Activated CD4-positive, CD25-positive, alpha-beta regulatory T cell treated with anti-CD3 and anti-CD28 coated beads, Interleukin-2, amount 50 U/mL, for 16 hours (primary cell): ENCODE results near the gene TEX13C.
"Not testable (repeated sequence)": the region's sequence is repeated elsewhere in the genome, so short reads cannot be mapped to it uniquely, and the experiment has no call there.

Experiments used
- DNase-seq: peaks from one replicate; pipeline ENCODE4 v3.0.0-alpha.2; 2020; ENCODE audit warnings: low read depth, low spot score

TEX13C gene

DNA sequence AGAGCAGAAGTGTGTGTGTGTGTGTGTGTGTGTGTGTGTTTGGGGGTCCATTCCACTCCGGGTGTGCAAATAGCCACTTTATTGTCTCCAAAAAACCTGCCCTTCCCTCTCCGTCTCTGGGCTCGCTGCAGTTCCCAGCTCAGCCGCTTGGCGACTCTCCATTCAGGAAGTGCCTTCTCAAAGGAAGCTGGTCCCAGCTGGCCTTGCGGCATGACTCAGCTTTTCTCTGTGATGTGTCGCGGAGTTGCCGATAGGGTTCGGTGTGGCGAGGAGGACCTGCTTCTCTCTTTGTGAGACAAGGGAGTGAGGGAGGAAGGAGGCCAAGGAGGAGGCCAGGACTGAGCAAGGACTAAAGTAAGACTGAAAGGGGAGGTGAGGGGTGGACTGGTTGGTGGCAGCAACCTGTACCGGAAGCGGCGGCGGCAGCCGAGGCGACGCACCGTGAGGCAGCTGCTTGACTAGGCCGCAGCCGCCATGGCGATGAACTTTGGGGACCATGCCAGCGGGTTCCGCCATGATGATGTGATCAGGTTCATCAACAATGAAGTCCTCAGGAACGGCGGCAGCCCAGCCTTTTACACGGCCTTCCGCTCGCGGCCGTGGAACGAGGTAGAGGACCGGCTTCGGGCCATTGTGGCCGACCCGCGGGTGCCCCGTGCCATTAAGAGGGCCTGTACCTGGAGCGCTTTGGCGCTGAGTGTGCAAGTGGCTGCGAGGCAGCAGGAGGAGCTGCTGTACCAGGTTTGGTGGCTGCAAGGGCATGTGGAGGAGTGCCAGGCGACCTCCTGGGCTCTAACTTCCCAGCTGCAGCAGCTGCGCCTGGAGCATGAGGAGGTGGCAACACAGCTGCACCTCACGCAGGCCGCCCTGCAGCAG, at the start of gene TEX13C:
Gene TEX13C (plus strand): TSS at position 226 of the 876 bp plus-strand sequence. CDS start 249 bp downstream, at position 475.
- DNase-seq, result no peak

GRCh38 chrX:125287282-125287681, 32.4 kb upstream of the TEX13C start:
- no peak for DNase-seq

- DNase-seq, result no peak
These were observed 31.3 kb upstream of the TEX13C start for GRCh38 chrX:125288343-125288742.

DNA sequence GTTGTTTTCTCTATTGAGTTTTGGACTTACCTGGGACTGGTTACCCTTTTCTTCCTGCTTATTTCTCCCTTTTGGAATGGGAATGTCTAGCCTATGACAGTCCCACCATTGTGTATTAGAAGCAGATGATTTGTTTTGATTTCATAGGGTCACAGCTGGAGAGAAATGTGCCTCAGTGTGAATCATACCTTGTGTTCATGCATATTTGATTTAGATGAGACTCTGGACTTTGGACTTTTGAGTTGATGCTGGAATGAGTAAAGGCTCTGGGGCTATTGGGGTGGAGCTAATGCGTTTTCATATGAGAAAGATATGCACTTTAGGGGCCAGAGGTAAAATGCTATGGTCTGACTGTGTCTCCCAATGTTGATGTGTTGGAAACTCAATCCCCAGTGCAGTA, 30.5 kb upstream of the TEX13C start:
- DNase-seq, result no peak

DNA sequence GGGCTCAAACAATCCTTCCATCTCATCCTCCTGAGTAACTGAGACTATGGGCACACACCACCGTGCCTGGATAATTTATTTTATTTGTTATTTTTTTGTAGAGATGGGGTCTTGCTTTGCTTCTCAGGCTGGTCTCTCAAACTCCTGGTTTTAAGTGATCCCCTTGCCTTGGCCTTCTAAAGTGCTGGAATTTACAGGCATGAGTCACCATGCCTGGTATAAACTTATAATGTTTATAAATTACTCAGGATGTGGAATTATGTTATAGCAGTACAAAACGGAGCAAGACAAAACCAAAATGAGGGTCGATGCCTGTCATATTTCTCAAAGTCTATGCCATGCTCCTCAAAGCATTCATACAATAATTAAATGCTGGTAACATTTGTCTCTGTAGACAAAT, 29.8 kb upstream of the TEX13C start:
- DNase-seq, result no peak

GRCh38 chrX:125291124-125291523, 28.5 kb upstream of the TEX13C start:
- no peak for DNase-seq

DNA sequence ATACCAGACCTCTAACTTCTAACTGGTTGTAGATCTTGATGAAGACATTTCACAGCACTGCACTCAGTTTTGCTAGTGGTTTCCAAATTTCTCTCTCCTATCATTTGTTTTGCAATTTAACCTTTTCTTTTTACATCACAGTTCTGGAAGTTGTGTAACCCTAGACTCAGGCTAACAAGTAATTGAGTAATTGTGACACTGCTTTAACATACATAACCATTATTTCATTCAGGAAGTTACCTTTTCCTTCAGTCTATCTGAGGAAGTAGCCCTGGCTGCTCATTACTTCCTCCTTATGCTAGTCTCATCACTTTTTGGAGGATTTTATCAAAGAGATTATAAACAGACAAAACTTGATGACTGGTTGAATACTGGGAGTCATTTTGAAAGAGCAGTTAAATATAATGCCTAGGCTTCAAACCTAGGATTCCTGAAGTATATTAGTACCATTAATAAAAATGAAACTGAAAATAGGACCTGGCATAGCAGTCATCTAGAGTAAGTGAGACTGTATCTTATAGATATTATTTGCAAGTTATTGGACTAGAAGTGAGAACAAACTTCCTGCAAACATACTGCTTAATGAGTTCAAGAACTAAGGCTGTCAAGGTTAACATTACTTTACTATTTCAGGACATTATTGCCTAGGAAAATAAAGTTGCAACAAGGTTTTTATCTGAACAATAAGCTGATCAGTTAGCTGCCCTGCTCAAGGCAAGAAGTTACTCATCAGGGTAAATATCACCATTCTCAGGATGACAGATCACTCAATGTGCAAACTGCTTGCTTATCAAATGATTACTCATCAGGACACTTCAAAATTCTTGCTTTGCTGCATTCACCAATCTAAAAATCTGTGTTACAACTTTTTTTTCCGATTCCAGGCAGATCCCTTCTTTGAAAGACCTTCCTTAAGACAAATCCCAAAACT, 25.6 kb upstream of the TEX13C start:
- DNase-seq, result no peak

DNA sequence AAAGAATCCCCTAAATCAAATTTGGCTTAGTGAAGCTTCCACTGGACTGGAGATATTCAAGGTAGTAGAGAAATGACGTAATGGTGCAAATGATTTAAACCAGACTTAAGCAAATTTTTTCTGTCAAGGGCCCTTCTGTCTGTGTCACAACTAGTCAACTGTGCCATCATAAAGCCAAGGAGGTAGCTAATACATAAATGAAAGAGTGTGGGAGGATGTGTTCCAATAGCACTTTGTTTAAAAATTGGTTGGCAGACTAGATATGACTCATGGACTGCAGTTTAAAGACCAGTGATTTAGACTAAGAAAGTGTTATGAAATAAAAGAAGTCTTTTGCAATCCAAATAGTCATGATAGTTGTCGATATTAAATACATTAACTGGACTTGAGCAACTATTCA, 24.3 kb upstream of the TEX13C start:
- no peak for DNase-seq

DNA sequence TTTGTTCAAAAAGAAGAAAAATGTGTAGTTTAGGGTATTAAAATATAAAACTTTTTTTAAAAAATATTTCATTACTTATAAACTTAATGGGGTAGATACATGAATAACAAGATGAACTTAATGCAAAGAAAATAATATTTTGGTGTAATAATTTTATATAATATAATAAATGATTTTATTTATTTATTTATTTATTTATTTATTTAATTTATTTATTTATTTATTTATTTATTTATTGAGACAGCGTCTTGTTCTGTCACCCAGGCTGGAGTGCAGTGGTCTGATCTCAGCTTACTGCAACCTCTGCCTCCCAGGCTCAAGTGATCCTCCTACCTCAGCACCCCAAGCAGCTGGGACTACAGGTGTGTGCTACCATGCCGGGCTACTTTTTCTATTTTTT, 20.8 kb upstream of the TEX13C start:
- no peak for DNase-seq

DNA sequence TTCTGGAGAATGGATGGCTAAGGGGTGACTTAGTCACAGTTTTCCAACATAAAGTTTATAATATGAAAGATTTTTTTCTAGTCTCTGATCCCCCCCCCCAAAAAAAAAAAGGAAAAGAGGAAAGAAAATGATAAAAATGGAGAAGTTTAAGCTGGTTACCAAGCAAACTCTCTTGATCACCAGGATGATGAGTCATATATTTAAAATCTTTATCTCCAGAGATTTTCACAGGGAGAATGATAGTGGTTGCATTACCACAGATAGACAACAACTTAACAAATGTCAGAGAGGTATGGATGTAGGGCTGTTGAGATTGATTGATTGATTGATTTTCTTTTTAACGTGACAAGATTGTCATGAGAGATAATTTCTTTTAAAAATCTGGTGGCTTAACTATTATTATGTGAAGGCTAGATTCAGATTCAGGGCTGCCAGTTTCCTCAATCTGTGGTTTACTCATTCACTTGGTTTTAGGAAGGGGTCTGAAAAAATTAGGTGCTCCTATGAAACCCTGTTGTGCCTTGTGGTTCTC, 13.3 kb upstream of the TEX13C start:
- DNase-seq, result no peak

DNA sequence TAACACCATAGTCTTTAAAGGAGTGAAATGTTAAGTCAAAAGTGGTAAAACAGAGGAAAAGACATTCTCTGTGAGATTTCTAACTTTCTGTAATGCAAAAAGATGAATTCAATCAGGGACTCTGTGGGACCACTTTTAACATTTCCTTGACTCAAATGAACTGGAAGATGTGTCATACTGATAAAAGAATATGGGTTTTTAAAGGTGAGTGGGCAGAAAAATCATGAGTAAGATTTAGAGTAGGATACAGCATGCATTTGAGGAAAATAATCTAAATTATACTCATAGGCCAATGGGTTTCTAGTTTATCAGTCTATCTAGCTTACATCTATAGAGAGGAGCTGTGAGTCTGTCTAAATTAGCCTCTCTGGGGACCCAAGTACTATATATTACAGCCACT, 11.0 kb upstream of the TEX13C start:
- DNase-seq, result no peak

GRCh38 chrX:125319166-125319565, 505 bp upstream of the TEX13C start:
- not testable (repeated sequence) for DNase-seq

DNA sequence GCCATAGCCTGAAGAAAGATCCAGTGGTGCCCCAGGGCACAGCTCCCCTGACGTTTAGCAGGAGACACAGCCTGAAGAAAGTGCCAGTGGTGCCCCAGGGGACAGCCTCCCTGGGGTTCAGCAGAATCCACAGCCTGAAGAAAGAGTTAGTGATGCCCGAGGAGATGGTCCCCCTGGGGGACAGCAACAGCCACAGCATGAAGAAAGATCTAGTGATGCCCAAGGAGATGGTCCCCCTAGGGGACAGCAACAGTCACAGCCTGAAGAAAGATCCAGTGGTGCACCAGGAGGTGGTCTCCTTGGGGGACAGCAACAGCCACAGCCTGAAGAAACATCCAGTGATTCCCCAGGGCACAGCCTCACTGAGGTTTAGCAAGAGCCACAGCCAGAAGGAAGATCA, 2.8 kb downstream of the TEX13C start:
- DNase-seq, result no peak

- DNase-seq, result no peak
These were observed 6.9 kb downstream of the TEX13C start for GRCh38 chrX:125326599-125326998.

GRCh38 chrX:125327891-125328290, 8.2 kb downstream of the TEX13C start:
- DNase-seq, result no peak

DNA sequence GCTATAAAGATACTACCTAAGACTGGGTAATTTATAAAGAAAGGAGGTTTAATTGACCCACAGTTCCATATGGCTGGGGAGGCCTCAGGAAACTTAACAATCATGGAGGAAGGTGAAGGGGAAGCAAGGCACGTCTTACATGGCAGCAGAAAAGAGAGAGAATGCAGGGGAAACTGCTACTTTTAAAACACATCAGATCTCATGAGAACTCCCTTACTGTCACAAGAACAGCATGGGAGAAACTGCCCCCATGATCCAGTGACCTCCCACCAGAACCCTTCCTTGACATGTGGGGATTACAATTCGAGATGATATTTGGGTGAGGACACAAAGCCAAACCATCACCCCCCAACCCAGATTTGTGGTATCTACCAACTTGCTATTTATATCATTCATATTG, 13.9 kb downstream of the TEX13C start:
- DNase-seq, result no peak

DNA sequence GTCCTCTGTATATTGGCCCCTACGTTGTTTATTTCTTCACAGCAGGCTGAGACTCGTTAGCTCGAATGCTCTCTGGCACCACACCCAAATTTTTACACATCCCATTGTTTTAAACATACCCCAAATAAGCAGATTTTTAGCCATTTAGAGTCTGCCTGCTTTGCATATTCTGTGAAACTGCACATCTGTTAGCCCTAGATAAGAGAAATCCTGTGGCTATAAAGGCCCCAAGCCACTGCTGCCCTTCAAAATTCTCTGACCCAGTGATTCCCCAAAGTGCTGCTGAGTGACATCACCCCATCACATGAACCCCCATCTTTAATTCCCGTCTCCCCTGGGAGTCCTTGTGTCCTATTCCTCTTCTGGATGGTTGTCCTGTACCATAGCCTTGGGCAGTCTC, 20.8 kb downstream of the TEX13C start:
- no peak for DNase-seq

DNA sequence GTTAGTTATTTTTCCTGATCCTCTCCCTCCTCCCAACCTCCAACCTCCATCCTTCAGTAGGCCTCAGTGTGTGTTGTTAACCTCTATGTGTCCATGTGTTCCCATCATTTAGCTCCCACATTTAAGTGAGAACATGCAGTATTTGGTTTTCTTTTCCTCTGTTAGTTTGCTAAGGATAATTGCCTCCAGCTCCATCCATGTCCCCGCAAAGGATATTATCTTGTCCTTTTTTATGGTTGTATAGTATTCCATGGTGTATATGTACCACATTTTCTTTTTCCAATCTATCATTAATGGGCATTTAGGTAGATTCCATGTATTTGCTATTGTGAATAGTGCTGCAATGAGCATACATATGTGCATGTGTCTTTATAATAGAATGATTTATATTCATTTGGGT, 54.5 kb downstream of the TEX13C start:
- DNase-seq, result no peak
